Osteocyte (in vitro differentiated cells): Measurements from ENCODE around the gene KDM4B. TPM values are rescaled to one million over a fixed set of nuclear protein-coding genes. Genes with fewer than 3 reads are reported as not detected.
A peak's percentile ranks its signal among the peaks of the same experiment; 100 is the strongest.

Source experiments
- DNase-seq: peaks from one replicate; pipeline ENCODE4 v3.0.0; 2021; ENCODE audit warnings: mixed read lengths; ENCODE audit not compliant: unreplicated experiment; ENCODE audit errors: extremely low spot score
- H3K27ac Mint-ChIP-seq: one replicate; pipeline ENCODE4 v1.8.0; 2021; ENCODE audit warnings: mild to moderate bottlenecking, mixed read lengths; ENCODE audit not compliant: unreplicated experiment
- H3K27me3 Mint-ChIP-seq: one replicate; pipeline ENCODE4 v1.8.0; 2021; ENCODE audit warnings: mixed read lengths; ENCODE audit not compliant: unreplicated experiment
- H3K36me3 Mint-ChIP-seq: one replicate; pipeline ENCODE4 v1.8.0; 2021; ENCODE audit warnings: mixed read lengths; ENCODE audit not compliant: unreplicated experiment
- H3K4me1 Mint-ChIP-seq: one replicate; pipeline ENCODE4 v1.8.0; 2021; ENCODE audit warnings: mixed read lengths; ENCODE audit not compliant: unreplicated experiment
- H3K4me3 Mint-ChIP-seq: one replicate; pipeline ENCODE4 v1.8.0; 2021; ENCODE audit warnings: mild to moderate bottlenecking, moderate library complexity, mixed read lengths; ENCODE audit not compliant: unreplicated experiment
- H3K9me3 Mint-ChIP-seq: one replicate; pipeline ENCODE4 v1.8.0; 2021; ENCODE audit warnings: mixed read lengths; ENCODE audit not compliant: unreplicated experiment
- total RNA-seq: library from RNA; stranded (reverse); gene quantifications from 2 replicates; pipeline ENCODE4 v1.2.1, GENCODE V29; 2021
- TF ChIP-seq, protein P1 (sequence below): fragments of 200-600 bp; sonication (generic); IDR thresholded peaks from 2 replicates; pipeline ENCODE4 v1.5.0; 2021; ENCODE audit warnings: antibody characterized with exemption, mild to moderate bottlenecking, moderate library complexity

The KDM4B gene
- total RNA-seq, 1 donor from 2014 or later, result 49.0 TPM

- Mint-ChIP-seq H3K4me3 (no peak overlapping the region), H3K9me3 (no peaks in the 10 kb centered on the region), H3K36me3 (peaks cover 9% of the 10 kb centered on the region), H3K4me1 (peaks cover 19% of the 10 kb centered on the region), H3K27me3 (no peaks in the 10 kb centered on the region), H3K27ac (peak overlapping the region; percentile 41)
- no peak for DNase-seq
- TF ChIP-seq, protein P1, sequence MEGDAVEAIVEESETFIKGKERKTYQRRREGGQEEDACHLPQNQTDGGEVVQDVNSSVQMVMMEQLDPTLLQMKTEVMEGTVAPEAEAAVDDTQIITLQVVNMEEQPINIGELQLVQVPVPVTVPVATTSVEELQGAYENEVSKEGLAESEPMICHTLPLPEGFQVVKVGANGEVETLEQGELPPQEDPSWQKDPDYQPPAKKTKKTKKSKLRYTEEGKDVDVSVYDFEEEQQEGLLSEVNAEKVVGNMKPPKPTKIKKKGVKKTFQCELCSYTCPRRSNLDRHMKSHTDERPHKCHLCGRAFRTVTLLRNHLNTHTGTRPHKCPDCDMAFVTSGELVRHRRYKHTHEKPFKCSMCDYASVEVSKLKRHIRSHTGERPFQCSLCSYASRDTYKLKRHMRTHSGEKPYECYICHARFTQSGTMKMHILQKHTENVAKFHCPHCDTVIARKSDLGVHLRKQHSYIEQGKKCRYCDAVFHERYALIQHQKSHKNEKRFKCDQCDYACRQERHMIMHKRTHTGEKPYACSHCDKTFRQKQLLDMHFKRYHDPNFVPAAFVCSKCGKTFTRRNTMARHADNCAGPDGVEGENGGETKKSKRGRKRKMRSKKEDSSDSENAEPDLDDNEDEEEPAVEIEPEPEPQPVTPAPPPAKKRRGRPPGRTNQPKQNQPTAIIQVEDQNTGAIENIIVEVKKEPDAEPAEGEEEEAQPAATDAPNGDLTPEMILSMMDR, result no peak
Observed at GRCh38 chr19:5091684-5092480, 123.0 kb downstream of the KDM4B start.

DNA sequence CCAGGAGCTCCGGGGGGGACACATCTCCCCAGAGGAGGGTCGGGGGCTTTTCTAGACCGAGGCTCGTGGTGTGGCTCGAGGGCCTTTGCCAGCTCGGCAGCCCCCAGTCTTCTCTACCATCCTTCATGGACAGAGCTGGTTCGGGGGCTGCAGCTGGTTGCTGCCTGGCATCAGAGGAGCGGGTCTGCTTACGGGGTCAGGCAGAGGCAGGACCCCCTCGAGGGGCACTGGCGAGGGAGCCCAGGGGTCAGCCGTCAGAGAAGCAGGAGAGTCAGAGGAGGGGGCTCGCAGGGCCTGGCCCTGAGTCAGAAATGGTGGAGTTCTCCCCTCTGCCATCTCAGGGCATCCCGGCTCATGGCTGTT lies 123.5 kb downstream of the KDM4B start:
- H3K4me3 Mint-ChIP-seq, result no peak overlapping the region
- no peak overlapping the region for H3K27ac Mint-ChIP-seq
- peaks cover 19% of the 10 kb centered on the region for H3K4me1 Mint-ChIP-seq
- no peaks in the 10 kb centered on the region for H3K9me3 Mint-ChIP-seq
- TF ChIP-seq, protein P1, result no peak
- DNase-seq, result no peak
- no peaks in the 10 kb centered on the region for H3K27me3 Mint-ChIP-seq
- H3K36me3 Mint-ChIP-seq, result peaks cover 15% of the 10 kb centered on the region

- Mint-ChIP-seq H3K27me3 (no peaks in the 10 kb centered on the region), H3K4me1 (peaks cover 20% of the 10 kb centered on the region), H3K4me3 (no peak overlapping the region), H3K36me3 (peaks cover 21% of the 10 kb centered on the region), H3K9me3 (no peaks in the 10 kb centered on the region), H3K27ac (no peak overlapping the region)
- no peak for DNase-seq
- TF ChIP-seq, protein P1, result no peak
Observed at GRCh38 chr19:5093297-5093928, 124.5 kb downstream of the KDM4B start.

DNA sequence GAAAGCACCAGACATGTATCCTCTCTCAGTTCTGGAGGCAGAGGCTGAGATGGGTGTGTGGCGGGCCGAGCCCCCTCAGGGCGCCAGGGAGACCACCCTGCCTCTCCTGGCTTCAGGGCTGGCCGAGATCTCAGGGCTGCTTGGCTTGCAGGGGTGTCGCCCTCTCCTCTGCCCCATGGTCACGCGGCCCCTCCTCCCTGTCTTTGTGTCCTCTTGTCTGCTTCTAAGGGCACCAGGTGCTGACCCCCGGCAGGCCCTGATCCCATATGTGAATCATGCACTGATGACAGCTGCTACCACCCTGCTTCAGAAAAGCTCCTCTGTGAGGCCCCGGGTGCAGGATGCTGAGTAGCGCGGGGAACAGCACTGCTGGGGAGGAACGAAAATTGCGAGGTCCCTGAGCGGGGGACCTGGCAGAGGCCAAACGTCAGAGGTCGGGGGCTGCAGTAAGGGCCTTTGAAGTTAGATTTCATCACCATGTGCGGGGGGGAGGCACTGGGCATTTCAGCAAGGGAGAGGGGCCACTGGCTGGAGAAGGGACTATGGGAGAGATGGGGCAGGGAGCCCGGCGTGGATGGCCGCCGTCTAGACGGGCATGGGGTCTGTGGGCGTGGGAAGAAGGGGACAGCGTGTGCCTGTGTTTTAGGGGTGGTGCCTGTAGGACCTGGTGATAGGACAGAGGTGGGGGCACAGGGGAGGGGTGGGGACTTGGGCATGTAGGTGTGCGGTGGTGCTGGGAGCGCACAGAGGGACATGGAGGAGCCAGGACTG lies 125.2 kb downstream of the KDM4B start:
- TF ChIP-seq, protein P1, result no peak
- no peak overlapping the region for H3K4me3 Mint-ChIP-seq
- peaks cover 28% of the 10 kb centered on the region for H3K36me3 Mint-ChIP-seq
- DNase-seq, result no peak
- H3K27me3 Mint-ChIP-seq, result no peaks in the 10 kb centered on the region
- peaks cover 20% of the 10 kb centered on the region for H3K4me1 Mint-ChIP-seq
- H3K27ac Mint-ChIP-seq, result no peak overlapping the region
- H3K9me3 Mint-ChIP-seq, result peaks cover 4% of the 10 kb centered on the region
